Raji (cell line): ENCODE data around the gene TMEM151B.

Experiments used
- POLR2A ChIP-seq: IDR thresholded peaks from 2 replicates; pipeline ENCODE4 v1.6.1; 2011; ENCODE audit warnings: low read depth, low read length, control low read depth; ENCODE audit not compliant: insufficient read depth

TMEM151B gene

GRCh38 chr6:44276667-44277640 is 6.7 kb downstream of the TMEM151B start:
- TF ChIP-seq POLR2A: no peak

DNA sequence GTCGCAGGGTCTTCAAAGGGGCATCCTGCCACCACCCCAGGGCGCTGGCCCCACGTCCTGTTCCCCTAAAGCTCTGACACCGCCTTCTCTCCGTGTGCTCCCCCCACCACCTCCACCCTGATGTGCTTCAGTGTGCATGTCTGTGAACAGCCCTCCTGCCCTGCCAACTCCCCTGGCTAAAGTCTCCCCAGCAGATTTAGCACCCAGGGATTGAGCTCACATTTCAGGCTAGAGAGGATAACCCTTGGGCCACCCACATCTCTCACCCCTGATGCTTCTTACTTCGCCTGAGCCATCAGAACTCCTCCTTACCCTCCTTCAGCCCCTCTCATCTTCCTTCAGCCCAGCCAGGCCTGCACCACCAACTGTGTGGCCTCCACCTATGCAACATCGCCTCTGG is 7.5 kb downstream of the TMEM151B start:
- TF ChIP-seq POLR2A: no peak

DNA sequence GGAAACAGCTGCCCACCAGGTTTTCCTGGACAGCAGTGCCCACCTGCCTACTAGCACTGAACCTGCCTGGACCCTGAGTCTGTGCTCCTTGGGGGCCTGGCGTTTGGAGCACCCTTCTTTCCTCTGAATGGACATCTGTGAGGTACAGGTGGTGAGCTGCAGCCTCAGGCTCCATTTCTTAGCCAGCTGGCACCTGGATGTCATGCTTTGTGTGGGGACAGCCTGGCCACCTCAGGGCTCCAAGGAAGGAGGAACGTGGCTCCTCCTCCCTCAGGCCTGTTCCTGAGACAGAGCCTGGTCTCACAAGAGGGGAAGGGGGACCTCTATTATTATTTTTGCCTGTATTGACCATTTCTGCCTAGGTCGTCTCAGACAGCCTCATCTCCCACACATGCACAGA is 8.1 kb downstream of the TMEM151B start:
- TF ChIP-seq POLR2A: no peak

GRCh38 chr6:44278774-44279697 is 8.8 kb downstream of the TMEM151B start:
- no peak for TF ChIP-seq POLR2A

- TF ChIP-seq POLR2A: no peak
Measured at GRCh38 chr6:44284121-44284520, 13.9 kb downstream of the TMEM151B start.

- TF ChIP-seq POLR2A: no peak
Measured at GRCh38 chr6:44284867-44285266, 14.6 kb downstream of the TMEM151B start.

- TF ChIP-seq POLR2A: no peak
Measured at GRCh38 chr6:44285552-44286284, 15.5 kb downstream of the TMEM151B start.

DNA sequence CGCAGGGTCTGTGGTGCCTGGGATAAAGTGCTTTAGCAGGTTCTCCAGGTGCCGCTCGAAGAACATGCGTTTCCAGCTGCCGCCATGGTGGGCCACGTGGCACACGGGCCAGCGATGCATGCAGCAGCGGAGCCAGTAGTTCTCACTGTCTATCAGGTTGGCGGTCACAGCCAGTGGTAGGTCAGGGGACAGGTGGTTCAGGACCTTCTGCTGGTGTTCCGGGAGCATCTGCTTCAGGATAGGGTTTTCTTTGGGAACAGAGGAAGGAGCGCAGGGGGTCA is 16.0 kb downstream of the TMEM151B start:
- TF ChIP-seq POLR2A: no peak

GRCh38 chr6:44286747-44287146 is 16.5 kb downstream of the TMEM151B start:
- TF ChIP-seq POLR2A: no peak

DNA sequence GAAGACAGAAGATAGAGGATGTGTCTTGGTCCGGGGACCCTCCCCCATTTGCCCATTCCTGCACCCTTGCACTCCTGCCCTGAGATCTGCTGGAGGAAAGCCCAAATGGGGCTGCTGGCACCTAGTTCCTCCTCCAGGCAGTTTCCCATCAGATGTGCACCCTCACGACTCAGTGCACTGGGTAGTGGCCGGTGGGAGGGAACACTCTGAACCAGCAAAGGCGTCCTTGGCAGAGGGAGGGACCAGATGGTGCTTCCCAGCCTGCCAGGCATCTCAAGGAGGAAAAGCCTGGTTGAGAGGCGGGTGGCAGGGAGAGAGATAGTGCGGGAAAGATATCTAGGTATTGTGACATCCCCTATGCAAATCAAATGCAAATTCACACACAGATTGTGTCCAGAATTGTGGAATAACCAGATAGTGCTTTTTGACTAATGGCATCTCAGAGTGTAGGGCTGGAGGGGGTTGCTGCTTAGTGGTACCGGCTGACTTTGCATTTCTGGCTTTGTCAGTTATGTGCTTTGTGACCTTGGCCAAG is 19.5 kb downstream of the TMEM151B start:
- TF ChIP-seq POLR2A: no peak

- no peak for TF ChIP-seq POLR2A
Measured at GRCh38 chr6:44291841-44292240, 21.6 kb downstream of the TMEM151B start.

GRCh38 chr6:44292661-44293365 is 22.6 kb downstream of the TMEM151B start:
- TF ChIP-seq POLR2A: no peak

GRCh38 chr6:44294832-44295791 is 24.9 kb downstream of the TMEM151B start:
- TF ChIP-seq POLR2A: peak; percentile 29; the same call in 1 of the 2 replicates
